ENCODE data around the gene CCNG2. TPM values are rescaled to one million over a fixed set of nuclear protein-coding genes. Genes with fewer than 3 reads are reported as not detected.

The CCNG2 gene
- total and polyA plus RNA-seq, 4 donors = 1.2 to 10.8 (median 4.1) TPM

Small RNA genes lying within 50 kb of the gene (small RNA-seq; reads per million reads assigned to genes)
- not detected for gene RNU6-1187P

Other genes starting within 250 kb of the CCNG2 start
- gene SEPTIN11, start 207.5 kb upstream of the CCNG2 start, total RNA-seq = 10 to 100 TPM; 28.5 to 37.4 TPM
- gene SEPTIN11, start 207.5 kb upstream of the CCNG2 start, polyA plus RNA-seq = 10 to 100 TPM; 17.2 to 21.6 TPM
- gene CCNI, start 81.2 kb upstream of the CCNG2 start, total RNA-seq = 10 to 100 TPM; 36.2 to 82.1 TPM
- gene CCNI, start 81.2 kb upstream of the CCNG2 start, polyA plus RNA-seq = 10 to 100 TPM; 42.5 to 87.5 TPM